GM19395 (cell line): ENCODE measurements around the gene SRSF7.
"Not testable (repeated sequence)": the region's sequence is repeated elsewhere in the genome, so short reads cannot be mapped to it uniquely, and the experiment has no call there.

Experiments used
- ATAC-seq: cut with Tn5 transposase; IDR thresholded peaks from one replicate; pipeline ENCODE4 v1.9.1; 2021; ENCODE audit warnings: mild to moderate bottlenecking, moderate library complexity; ENCODE audit not compliant: unreplicated experiment

Gene SRSF7

DNA sequence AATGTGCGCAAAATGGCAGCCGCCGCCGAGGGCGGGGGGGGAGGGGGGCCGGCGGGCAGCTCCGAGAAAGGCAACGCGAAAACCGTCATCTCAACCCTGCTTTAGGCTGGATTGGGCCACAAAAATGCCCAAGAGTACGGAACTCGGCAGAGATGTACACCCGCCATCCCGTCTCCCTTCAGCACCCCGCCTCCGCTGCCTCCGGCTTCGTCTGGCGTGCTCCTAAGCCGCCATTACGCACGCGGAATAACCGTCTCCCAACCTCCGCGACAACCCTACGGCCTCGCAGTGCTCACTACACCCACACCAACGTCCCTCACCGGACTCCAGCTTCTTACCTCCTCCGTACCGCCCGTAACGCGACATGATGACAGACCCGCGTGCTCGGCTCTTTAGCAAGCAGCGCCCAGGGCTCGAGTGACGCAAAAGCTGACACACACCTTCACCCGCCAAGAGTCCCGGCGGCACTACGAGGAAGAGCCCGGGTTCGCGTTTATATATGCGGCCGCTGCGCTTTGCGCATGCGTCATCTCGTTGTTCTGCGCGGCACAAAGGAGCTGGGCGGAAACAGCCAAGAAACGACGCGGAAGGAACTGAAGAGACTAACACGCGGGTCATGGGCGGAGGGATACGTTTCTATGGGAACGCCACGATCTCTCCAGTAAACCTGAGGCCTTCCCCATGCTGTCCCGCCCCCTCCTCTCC lies at the start of gene SRSF7:
TSS of gene SRSF7 (minus strand) at position 471 of the 705 bp plus-strand sequence. CDS start at position 366, 105 bp downstream.
- peak; percentile 77 for ATAC-seq

DNA sequence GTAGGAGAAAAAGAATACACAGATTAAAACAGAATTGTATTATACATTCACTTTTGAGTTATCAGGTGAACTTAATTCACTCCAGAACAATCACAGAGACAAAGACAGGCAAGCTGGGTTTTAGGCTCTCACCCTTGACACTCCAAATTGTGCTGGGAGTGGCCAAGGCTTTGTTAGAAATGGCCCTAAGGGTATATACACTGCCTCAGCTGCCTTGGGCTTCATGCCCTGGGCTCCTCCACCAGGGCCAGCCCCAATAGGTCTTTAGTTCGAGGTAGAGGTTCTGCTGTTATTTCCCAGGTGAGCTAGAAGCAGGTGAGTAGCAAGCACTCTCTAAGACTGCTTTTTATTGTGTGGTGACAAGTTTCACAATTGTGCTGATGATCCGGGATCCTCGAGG lies 46.8 kb upstream of the SRSF7 start:
- ATAC-seq = no peak

DNA sequence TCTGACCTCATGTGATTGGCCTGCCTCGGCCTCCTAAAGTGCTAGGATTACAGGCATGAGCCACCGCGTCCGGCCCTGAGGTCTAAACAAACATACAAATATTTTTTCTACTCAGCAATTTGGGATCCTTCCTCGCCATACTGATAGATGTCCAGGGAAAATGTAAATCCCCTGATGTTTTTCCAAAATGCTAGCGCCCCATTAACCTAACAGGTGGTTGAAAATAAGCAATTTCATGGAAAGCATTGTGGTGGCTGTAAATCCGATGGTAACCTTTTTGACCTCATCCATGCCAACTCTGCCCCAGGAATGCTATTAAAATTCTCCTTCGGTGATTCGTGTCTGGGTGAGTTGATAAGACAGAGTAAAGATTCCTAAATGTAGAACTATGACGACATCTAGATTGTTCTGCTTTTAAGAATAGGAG lies 46.1 kb upstream of the SRSF7 start:
- no peak for ATAC-seq

DNA sequence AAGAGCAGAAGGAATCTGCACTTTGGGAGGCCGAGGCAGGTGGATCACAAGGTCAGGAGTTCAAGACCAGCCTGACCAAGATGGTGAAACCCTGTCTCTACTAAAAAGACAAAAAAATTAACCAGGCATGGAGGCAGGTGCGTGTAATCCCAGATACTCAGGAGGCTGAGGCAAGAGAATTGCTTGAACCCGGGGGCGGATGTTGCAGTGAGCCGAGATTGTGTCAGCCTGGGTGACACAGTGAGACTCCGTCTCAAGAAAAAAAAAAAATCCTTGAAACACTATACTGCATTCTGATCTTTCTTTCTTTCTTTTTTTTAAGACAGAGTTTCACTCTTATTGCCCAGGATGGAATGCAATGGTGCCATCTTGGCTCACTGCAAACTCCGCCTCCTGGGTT lies 43.9 kb upstream of the SRSF7 start:
- not testable (repeated sequence) for ATAC-seq

DNA sequence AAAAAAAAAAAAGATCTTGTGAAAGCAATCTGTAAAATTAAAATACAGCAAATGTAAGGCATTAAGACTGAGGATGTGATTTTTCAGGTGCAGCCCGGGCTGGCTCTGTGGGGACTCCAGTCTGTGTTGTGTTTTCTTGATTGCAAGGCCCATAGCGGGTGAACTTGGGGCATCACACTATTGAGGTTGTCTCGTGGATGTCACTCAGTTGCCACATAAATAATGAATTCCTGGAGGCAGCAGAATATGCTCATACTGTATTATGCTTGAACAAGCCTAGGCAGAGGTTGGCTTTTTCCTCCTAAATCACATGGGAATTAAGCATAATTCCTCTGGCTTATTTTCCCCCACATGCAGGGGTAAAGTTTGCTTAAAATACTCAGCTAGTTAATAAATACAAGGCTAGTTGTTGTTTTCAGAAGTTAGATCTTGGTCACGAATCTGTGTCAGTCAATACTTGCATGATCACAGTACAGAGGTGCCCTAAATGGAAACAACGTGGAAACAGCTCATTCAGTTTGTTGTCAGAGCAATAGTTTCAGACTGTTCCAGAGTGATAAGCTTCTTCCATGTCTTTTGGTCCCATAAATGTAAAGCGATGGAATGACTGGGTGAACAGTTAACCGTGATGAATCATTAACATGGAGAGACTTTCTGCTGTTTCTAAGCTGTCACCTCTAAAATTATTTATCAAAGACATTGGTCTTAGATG lies 43.2 kb upstream of the SRSF7 start:
- ATAC-seq = no peak

DNA sequence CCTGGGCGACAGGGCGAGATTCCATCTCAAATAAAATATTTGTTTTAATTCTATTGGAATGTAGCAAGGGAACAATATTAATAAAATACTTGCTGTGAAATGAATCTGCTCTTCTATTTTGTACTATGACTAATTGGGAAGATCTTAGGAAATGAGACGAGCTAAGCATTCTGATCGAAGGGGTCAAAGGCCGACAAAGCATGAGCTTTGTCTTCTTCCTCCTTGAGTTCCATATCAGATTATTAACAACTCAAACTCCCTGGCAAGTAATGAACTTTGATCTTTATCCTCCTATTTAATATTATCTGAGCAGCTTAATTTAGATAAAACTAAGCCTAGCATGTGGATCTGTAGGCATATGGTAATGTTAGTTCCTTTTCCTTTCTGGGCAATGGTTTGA lies 42.4 kb upstream of the SRSF7 start:
- ATAC-seq = no peak

DNA sequence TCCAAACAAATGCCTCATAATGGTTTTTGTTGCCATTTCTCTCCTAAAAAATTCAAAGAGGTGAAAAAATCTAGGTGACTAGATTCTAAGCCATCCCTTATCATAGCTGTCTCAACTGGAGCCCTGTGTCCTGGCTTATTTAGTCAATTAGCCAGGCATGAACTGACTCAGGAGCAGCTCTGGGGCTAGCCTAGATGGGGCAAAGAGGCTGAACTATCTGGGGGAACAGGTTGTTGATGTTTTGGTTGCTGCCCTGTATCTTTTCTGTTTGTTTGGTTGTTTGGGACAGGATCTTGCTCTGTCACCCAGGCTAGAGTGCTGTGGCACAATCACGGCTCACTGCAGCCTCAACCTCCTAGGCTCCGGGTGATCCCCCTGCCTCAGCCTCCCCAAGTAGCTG lies 41.6 kb upstream of the SRSF7 start:
- no peak for ATAC-seq

DNA sequence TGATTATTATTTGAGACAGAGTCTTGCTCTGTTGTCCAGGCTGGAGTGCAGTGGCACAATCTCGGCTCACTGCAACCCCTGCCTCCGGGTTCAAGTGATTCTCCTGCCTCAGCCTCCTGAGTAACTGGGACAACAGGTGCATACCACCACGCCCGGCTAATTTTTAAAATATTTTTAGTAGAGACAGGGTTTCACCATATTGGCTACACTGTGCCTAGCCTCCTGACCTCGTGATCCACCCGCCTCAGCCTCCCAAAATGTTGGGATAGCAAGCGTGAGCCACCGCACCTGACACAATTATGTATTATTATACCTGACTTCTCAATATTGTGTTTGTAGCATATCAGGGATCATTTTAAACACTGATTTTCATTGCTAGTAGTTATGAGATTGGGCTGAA lies 41.2 kb upstream of the SRSF7 start:
- ATAC-seq = not testable (repeated sequence)

DNA sequence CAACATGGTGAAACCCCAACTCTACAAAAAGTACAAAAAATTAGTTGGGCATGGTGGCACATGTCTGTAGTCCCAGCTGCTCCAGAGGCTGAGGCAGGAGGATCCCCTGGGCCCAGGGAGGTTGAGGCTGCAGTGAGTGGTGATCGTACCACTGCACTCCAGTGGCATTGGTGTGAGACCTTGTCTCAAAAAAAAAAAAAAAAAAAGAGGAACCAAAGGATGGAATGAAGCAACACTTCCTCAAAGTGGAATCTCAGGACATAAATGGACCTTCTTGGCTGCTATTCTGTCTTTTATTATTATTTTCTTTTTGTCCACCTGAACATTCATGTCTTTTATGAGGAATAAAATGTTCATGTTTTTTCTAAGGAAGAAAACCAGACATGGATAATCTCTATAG lies 40.6 kb upstream of the SRSF7 start:
- no peak for ATAC-seq

DNA sequence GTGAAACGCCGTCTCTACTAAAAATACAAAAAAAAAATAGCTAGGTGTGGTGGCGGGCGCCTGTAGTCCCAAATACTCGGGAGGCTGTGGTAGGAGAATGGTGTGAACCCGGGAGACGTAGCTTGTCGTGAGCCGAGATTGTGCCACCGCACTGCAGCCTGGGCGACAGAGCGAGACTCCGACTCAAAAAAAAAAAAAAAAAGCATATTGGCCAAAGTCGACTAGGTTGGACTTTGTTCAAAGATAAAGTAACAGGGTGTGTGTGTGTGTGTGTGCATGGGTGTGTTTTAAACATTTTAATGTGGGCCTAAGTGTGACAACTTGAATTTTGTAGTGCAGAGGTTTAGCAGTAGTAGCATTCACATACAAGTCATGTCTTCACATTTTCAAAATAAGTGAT lies 38.5 kb upstream of the SRSF7 start:
- ATAC-seq = no peak

DNA sequence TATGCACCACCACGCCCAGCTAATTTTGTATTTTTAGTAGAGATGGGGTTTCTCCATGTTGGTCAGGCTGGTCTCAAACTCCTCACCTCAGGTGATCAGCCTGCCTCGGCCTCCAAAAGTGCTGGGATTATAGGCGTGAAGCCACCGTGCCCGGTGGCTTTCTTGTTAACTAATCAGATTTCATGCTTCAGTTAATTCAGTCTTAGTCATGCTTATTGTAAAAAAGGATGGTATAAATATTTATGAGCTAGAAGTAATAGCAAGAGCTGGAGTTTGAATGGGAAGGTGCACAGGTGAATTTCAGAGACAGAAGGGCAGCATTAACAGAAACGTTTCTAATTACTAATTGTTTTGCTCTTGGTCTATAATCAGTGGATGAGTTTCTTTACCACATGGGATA lies 37.1 kb upstream of the SRSF7 start:
- ATAC-seq = no peak

DNA sequence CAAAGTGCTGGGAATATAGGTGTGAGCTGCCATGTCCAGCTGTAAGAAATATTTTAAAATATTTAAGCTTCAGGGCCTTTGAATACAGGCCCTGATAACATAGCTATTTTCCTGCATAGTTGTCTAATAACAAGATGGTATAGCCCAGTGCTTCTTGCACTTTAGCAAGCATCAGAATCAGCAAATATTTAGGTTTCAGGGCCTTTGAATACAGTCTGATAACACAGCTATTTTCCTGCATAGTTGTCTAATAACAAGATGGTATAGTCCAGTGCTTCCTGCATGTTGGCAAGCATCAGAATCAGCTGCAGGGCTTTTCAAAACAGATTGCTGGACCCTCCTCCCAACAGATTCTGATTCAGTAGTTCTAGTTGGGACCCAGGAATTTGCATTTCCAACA lies 32.4 kb upstream of the SRSF7 start:
- ATAC-seq = no peak

DNA sequence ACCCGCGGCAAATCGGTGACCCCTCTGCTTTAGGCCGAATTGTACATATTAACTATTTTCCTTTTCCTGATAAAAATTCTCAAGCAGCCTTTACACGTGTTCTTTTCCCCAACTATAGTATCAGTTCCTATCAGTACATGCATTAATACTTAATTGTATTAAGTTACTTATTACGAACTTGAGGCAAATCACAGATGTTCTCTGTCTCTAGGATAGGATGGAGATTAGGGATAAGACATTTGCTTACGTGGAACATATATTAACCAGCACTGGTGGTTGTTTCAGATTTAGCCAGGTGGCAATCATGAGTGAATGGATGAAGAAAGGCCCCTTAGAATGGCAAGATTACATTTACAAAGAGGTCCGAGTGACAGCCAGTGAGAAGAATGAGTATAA lies 27.5 kb upstream of the SRSF7 start:
- no peak for ATAC-seq

DNA sequence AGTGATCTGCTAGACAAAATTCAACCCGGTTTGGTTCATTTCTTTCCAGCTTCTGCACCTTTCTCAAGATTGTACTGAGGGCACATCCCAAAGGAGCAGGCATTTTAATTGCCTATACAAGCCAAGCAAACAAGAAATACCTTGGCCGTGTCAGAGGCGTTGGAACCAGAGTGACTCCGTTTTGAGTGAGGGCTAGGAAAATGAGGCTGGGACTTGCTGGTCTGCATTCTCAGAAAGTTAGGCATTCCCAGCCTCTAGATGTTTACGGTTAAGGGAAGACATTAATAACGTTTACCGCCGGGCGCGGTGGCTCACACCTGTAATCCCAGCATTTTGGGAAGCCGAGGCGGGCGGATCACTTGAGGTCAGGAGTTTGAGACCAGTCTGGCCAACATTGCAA lies 25.4 kb upstream of the SRSF7 start:
- no peak for ATAC-seq

DNA sequence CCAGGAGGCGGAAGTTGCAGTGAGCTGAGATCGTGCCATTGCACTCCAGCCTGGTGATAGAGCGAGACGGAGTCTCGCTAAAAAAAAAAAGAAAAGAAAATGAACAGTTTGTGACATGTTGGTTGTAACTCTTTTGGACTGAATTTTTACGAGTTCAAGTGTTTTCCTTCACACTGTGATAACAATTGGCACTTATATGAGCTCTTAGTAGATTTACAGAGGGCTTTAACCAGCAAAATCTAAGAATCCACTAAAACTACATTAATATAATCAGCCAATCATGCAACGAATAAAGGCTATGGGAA lies 24.7 kb upstream of the SRSF7 start:
- no peak for ATAC-seq

DNA sequence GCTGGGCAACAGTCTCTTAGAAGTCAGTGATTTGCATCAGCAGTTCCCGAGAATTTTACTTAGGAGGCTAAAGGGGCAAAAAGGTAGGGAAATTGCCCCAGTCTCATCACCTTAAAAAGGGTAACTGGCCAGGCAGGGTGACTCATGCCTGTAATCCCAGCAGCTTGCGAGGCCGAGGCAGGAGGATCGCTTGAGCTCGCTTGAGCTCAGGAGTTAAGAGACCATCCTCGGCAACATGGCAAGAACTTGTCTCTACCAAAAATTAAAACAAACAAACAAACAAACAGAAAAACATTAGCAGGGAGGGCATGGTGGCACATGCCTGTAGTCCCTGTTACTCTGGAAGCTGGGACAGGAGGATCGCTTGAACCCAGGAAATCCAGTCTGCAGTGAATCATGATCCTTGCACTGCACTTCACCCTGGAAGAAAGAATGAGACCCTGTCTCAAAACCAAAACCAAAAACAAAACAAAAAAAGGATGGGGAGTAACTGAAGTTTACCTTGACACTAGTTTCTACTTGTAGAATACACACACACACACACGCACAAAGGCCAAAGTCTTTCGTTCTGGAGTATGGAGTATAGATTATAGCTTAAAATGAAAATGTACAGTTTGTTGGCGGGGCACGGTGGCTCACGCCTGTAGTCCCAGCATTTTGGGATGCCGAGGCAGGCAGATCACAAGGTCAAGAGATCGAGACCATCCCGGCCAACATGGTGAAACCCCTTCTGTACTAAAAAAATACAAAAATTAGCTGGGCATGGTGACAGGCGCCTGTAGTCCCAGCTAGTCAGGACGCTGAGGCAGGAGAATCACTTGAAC lies 24.1 kb upstream of the SRSF7 start:
- ATAC-seq = no peak

DNA sequence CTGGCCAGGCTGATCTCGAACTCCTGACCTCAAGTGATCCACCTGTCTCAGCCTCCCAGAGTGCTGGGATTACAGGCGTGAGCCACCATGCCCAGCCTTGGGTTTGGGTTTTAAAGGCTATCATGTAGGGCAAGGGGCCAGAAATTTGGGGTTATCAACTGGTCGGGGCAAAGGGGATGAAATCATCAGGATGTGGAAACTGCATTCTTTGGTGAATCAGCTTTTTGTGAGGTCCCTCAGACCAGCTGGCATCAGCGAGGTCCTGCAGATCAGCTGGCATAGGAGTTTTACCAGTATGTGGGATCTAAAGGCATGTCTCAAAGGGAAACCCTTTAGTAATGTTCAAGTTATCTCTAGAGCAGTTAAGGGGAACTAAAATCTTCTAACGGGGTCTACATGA lies 20.5 kb upstream of the SRSF7 start:
- ATAC-seq = no peak

DNA sequence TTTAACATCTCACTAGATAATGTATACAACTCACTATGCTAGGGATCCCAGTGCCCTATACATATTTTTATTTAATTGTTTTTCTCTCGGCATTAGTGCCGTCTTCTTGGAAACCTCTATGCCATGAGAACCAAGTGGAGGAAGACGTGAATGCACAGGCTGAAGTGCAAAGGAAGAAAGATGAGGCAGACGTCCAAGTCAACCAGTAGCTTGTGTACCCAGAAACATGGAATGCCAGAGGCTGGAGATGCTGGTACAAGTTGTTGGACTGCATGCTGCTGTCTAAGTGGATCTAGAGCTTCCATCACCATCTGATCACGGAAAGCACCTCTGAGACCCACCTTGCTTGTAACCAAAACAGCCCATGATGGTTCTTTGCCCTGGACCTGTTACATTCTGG lies 14.4 kb upstream of the SRSF7 start:
- no peak for ATAC-seq

DNA sequence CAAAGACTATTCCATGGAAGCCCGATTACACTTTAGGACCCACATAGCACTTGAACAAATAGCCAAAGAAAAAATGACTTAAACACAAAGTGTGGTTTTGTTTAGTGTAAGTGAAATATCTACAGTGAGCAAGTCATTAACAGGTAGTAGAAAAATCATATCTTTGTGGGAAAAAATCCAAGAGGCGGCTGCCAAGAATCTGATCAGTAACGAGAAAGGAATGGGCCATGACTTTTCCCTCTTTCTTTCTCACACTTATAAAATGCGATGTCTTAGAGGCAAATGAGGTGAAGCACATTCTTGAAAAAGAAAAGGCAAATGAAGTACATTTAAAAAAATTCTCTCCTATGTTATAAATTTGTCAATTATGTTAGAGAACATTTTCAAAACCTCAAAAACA lies 14.0 kb upstream of the SRSF7 start:
- ATAC-seq = no peak

DNA sequence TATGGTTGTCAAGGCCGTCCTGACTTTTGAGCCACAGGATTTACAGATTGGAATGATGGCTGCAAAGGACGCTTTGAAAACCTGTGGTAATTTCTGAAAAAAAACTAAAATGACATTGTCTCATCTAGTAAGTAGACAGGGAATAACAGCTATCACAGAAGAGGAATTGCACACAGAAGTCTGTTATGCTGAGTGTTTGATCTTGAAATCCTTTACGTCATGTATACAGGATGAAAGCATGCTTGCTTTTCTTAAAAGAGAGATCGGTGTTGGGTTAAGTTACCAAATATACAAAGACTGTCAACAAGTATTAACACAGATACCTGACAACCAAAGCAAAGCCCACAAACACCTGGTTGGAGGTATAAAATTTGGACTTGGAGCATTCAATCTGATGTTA lies 12.6 kb upstream of the SRSF7 start:
- ATAC-seq = no peak

DNA sequence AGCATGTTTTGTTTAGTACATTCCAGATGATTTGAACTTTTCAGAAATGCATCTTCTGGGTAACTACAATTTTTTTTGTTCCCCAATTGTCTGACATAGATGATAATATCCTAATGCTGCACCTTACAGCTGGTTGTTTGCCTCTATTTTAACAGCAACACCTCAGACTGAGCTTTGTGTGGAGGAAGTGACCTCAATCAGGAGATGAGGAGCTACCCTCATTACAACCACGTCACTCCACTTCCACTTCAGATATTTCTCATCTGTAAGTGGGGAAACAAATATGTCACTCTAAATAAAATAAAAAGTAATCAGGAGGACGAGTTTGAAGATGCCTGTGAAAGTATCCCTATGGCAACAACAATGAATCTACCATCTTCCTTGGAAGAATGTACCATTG lies 12.1 kb upstream of the SRSF7 start:
- ATAC-seq = no peak

DNA sequence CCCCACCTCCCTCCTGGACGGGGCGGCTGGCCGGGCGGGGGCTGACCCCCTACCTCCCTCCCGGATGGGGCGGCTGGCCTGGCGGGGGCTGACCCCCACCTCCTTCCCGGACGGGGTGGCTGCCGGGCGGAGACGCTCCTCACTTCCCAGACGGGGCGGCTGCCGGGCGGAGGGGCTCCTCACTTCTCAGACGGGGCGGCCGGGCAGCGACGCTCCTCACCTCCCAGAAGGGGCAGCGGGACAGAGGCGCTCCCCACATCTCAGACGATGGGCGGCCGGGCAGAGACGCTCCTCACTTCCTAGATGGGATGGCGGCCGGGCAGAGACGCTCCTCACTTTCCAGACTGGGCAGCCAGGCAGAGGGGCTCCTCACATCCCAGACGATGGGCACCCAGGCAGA lies 4.7 kb upstream of the SRSF7 start:
- ATAC-seq = not testable (repeated sequence)
